ENCODE results near the gene KCNAB1. TPM values are rescaled to one million over a fixed set of nuclear protein-coding genes. Genes with fewer than 3 reads are reported as not detected.

The KCNAB1 gene
- total RNA-seq, 1 experiment from 2014 or later: 1.0 TPM

GRCh38 chr3:156511987-156512677, 391.8 kb downstream of the KCNAB1 start:
- DNase-seq (ENCODE audit: low spot score): no peak
- TF ChIP-seq ZBTB21 (CRISPR knock-in tag; IDR thresholded peaks at IDR 0.05; ENCODE audit: borderline replicate concordance): no peak
- no peak for TF ChIP-seq MAX (CRISPR knock-in tag; IDR thresholded peaks at IDR 0.05)
- TF ChIP-seq NFATC4 (CRISPR knock-in tag; IDR thresholded peaks at IDR 0.05): no peak
- TF ChIP-seq TCF7 (CRISPR knock-in tag; IDR thresholded peaks at IDR 0.05; ENCODE audit: low read depth): no peak
- TF ChIP-seq NR3C1 (CRISPR knock-in tag; conservative IDR thresholded peaks at IDR 0.05; ENCODE audit: low read depth): no peak
- TF ChIP-seq, protein P1, sequence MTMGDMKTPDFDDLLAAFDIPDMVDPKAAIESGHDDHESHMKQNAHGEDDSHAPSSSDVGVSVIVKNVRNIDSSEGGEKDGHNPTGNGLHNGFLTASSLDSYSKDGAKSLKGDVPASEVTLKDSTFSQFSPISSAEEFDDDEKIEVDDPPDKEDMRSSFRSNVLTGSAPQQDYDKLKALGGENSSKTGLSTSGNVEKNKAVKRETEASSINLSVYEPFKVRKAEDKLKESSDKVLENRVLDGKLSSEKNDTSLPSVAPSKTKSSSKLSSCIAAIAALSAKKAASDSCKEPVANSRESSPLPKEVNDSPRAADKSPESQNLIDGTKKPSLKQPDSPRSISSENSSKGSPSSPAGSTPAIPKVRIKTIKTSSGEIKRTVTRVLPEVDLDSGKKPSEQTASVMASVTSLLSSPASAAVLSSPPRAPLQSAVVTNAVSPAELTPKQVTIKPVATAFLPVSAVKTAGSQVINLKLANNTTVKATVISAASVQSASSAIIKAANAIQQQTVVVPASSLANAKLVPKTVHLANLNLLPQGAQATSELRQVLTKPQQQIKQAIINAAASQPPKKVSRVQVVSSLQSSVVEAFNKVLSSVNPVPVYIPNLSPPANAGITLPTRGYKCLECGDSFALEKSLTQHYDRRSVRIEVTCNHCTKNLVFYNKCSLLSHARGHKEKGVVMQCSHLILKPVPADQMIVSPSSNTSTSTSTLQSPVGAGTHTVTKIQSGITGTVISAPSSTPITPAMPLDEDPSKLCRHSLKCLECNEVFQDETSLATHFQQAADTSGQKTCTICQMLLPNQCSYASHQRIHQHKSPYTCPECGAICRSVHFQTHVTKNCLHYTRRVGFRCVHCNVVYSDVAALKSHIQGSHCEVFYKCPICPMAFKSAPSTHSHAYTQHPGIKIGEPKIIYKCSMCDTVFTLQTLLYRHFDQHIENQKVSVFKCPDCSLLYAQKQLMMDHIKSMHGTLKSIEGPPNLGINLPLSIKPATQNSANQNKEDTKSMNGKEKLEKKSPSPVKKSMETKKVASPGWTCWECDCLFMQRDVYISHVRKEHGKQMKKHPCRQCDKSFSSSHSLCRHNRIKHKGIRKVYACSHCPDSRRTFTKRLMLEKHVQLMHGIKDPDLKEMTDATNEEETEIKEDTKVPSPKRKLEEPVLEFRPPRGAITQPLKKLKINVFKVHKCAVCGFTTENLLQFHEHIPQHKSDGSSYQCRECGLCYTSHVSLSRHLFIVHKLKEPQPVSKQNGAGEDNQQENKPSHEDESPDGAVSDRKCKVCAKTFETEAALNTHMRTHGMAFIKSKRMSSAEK (CRISPR knock-in tag; IDR thresholded peaks at IDR 0.05; ENCODE audit: borderline replicate concordance): no peak
- TF ChIP-seq, protein P2, sequence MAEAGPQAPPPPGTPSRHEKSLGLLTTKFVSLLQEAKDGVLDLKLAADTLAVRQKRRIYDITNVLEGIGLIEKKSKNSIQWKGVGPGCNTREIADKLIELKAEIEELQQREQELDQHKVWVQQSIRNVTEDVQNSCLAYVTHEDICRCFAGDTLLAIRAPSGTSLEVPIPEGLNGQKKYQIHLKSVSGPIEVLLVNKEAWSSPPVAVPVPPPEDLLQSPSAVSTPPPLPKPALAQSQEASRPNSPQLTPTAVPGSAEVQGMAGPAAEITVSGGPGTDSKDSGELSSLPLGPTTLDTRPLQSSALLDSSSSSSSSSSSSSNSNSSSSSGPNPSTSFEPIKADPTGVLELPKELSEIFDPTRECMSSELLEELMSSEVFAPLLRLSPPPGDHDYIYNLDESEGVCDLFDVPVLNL (CRISPR knock-in tag; IDR thresholded peaks at IDR 0.05; ENCODE audit: borderline replicate concordance, low read depth): no peak
- H3K27me3 Mint-ChIP-seq (ENCODE audit: low read depth): no peaks in the 10 kb centered on the region
- ChIA-PET CTCF (interaction anchor here (0.9 to 1.2 kb wide), 2 partner anchors 360 to 373 kb away, joined by 3 to 4 read pairs; no protein-coding TSS in a partner anchor), POLR2A (no interaction called here)
- H3K9me3 Mint-ChIP-seq: no peaks in the 10 kb centered on the region
- no peak overlapping the region for H3K4me3 Mint-ChIP-seq
- H3K36me3 Mint-ChIP-seq: no peaks in the 10 kb centered on the region
- ATAC-seq: no peak
- no peak overlapping the region for H3K27ac Mint-ChIP-seq
- peaks cover 34% of the 10 kb centered on the region for H3K4me1 Mint-ChIP-seq

DNA sequence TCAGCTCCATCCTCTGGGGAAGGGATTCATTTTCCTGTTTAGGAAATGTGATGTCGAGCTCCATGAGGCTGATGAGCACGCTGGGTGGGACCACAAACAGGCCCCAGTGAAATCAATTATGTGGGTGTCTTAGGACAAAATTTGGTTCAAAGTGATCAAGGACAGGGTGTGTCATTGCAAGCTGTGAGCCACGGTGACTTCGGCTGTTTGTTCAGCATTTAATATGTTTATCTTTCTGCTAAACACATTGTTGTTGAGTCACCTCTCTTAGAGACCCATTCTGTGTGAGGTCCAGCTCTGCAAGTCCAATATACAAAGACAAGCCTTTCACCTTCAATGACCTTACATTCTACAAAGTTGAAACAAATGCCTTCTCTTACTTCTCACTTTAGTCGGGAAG, 393.2 kb downstream of the KCNAB1 start:
- no peaks in the 10 kb centered on the region for H3K36me3 Mint-ChIP-seq
- DNase-seq (ENCODE audit: low spot score): no peak
- TF ChIP-seq, protein P3, sequence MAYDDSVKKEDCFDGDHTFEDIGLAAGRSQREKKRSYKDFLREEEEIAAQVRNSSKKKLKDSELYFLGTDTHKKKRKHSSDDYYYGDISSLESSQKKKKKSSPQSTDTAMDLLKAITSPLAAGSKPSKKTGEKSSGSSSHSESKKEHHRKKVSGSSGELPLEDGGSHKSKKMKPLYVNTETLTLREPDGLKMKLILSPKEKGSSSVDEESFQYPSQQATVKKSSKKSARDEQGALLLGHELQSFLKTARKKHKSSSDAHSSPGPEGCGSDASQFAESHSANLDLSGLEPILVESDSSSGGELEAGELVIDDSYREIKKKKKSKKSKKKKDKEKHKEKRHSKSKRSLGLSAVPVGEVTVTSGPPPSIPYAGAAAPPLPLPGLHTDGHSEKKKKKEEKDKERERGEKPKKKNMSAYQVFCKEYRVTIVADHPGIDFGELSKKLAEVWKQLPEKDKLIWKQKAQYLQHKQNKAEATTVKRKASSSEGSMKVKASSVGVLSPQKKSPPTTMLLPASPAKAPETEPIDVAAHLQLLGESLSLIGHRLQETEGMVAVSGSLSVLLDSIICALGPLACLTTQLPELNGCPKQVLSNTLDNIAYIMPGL (CRISPR knock-in tag; IDR thresholded peaks at IDR 0.05): no peak
- TF ChIP-seq, protein P4, sequence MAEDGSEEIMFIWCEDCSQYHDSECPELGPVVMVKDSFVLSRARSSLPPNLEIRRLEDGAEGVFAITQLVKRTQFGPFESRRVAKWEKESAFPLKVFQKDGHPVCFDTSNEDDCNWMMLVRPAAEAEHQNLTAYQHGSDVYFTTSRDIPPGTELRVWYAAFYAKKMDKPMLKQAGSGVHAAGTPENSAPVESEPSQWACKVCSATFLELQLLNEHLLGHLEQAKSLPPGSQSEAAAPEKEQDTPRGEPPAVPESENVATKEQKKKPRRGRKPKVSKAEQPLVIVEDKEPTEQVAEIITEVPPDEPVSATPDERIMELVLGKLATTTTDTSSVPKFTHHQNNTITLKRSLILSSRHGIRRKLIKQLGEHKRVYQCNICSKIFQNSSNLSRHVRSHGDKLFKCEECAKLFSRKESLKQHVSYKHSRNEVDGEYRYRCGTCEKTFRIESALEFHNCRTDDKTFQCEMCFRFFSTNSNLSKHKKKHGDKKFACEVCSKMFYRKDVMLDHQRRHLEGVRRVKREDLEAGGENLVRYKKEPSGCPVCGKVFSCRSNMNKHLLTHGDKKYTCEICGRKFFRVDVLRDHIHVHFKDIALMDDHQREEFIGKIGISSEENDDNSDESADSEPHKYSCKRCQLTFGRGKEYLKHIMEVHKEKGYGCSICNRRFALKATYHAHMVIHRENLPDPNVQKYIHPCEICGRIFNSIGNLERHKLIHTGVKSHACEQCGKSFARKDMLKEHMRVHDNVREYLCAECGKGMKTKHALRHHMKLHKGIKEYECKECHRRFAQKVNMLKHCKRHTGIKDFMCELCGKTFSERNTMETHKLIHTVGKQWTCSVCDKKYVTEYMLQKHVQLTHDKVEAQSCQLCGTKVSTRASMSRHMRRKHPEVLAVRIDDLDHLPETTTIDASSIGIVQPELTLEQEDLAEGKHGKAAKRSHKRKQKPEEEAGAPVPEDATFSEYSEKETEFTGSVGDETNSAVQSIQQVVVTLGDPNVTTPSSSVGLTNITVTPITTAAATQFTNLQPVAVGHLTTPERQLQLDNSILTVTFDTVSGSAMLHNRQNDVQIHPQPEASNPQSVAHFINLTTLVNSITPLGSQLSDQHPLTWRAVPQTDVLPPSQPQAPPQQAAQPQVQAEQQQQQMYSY (CRISPR knock-in tag; IDR thresholded peaks at IDR 0.05): no peak
- TF ChIP-seq SP1 (CRISPR knock-in tag; conservative IDR thresholded peaks at IDR 0.05) (no peak), ZNF671 (CRISPR knock-in tag; IDR thresholded peaks at IDR 0.05) (no peak), ERG (CRISPR knock-in tag; IDR thresholded peaks at IDR 0.05) (no peak), NFE2L1 (CRISPR knock-in tag; IDR thresholded peaks at IDR 0.05) (no peak), ELF4 (CRISPR knock-in tag; IDR thresholded peaks at IDR 0.05; ENCODE audit: low read depth) (no peak), NR1H2 (CRISPR knock-in tag; IDR thresholded peaks at IDR 0.05) (no peak), NR2C2 (CRISPR knock-in tag; IDR thresholded peaks at IDR 0.05) (no peak)
- TF ChIP-seq, protein P2 (CRISPR knock-in tag; IDR thresholded peaks at IDR 0.05; ENCODE audit: borderline replicate concordance, low read depth): no peak
- peaks cover 35% of the 10 kb centered on the region for H3K4me1 Mint-ChIP-seq
- ChIA-PET CTCF (interaction anchor here (1.0 kb wide), 1 partner anchor 64 kb away, joined by 3 read pairs; no protein-coding TSS in a partner anchor), POLR2A (no interaction called here)
- H3K27ac Mint-ChIP-seq: no peak overlapping the region
- no peak overlapping the region for H3K4me3 Mint-ChIP-seq
- no peak for ATAC-seq
- no peaks in the 10 kb centered on the region for H3K27me3 Mint-ChIP-seq (ENCODE audit: low read depth)
- H3K9me3 Mint-ChIP-seq: no peaks in the 10 kb centered on the region

All from WTC11 (cell line).